Measurements from ENCODE around the gene SLC23A2. TPM values are rescaled to one million over a fixed set of nuclear protein-coding genes. Genes with fewer than 3 reads are reported as not detected.
A peak's percentile ranks its signal among the peaks of the same experiment; 100 is the strongest.

The SLC23A2 gene
- total RNA-seq, 1 experiment from 2014 or later: 16.3 TPM

- no peak for DNase-seq (ENCODE audit: low read depth, low spot score)
- Histone ChIP-seq H3K4me1 (ENCODE audit: control insufficient read depth in 1 of 2, insufficient read depth in 2 of 2, low read length in 2 of 2) (peaks cover 13 to 21% of the 10 kb centered on the region in 2 experiments; a peak in 3 of 4 replicates), H3K9me3 (ENCODE audit: control insufficient read depth in 1 of 2, insufficient read depth in 1 of 2, low read depth in 1 of 2, low read length in 2 of 2) (no peaks in the 10 kb centered on the region), H4K20me1 (ENCODE audit: insufficient read depth) (no peaks in the 10 kb centered on the region), H3K27ac (ENCODE audit: low read depth, low read length) (no peak overlapping the region), H2AFZ (ENCODE audit: low read depth, low read length, poor library complexity, severe bottlenecking) (no peak overlapping the region), H3K4me2 (ENCODE audit: low read length) (peak overlapping the region; percentile 84), H3K9me2 (ENCODE audit: insufficient read depth) (no peaks in the 10 kb centered on the region), H3K9ac (ENCODE audit: low read length) (no peak overlapping the region), H3K79me2 (ENCODE audit: insufficient read depth, low read length) (peaks cover 61% of the 10 kb centered on the region), H3K4me3 (replicated peaks in 1 of 2; ENCODE audit: low read depth in 1 of 2, low read length in 2 of 2) (peak overlapping the region; percentile 65 to 68; a peak in 3 of 4 replicates), H3K27me3 (ENCODE audit: insufficient read depth, low read length) (no peaks in the 10 kb centered on the region), H3K36me3 (ENCODE audit: control insufficient read depth in 1 of 2, insufficient read depth in 2 of 2, low read length in 2 of 2) (no peaks in the 10 kb centered on the region)
- TF ChIP-seq ATF3 (IDR thresholded peaks at IDR 0.05) (no peak), EGR1 (IDR thresholded peaks at IDR 0.05; ENCODE audit: low read depth) (no peak), REST (IDR thresholded peaks at IDR 0.05; ENCODE audit: low read depth) (no peak), SIN3A (IDR thresholded peaks at IDR 0.05; ENCODE audit: low read depth) (no peak), YY1 (IDR thresholded peaks at IDR 0.05; ENCODE audit: extremely low read depth, insufficient replicate concordance, low read depth, low read length) (no peak)
- no peak for ATAC-seq
- POLR2A ChIA-PET: no interaction called here
- CTCF ChIA-PET: interaction anchor here (2.0 kb wide), 1 partner anchor 102 kb away, joined by 5 read pairs; no protein-coding TSS in a partner anchor
- no TSS peak for BruUV-seq (replicated peaks)
- intact Hi-C loops (cut with micrococcal nuclease): no loop called here
- RAD21 ChIA-PET (ENCODE audit: low non-redundant PET in 1 of 2, low total read pairs in 2 of 2, uncharacterized antibody in 2 of 2, unreplicated experiment in 2 of 2): no interaction called here
Observed at GRCh38 chr20:4999788-5000187, 1.5 kb downstream of the SLC23A2 start.
